HG03097 (cell line): ENCODE measurements around the gene ERC2.

ENCODE experiments used
- ATAC-seq: cut with Tn5 transposase; IDR thresholded peaks from one replicate; pipeline ENCODE4 v1.9.1; 2021; ENCODE audit not compliant: unreplicated experiment, low FRiP score

The ERC2 gene

GRCh38 chr3:55709411-55710012 is 758.8 kb downstream of the ERC2 start:
- ATAC-seq, result no peak

- no peak for ATAC-seq
Measured at GRCh38 chr3:55708921-55709320, 759.3 kb downstream of the ERC2 start.

DNA sequence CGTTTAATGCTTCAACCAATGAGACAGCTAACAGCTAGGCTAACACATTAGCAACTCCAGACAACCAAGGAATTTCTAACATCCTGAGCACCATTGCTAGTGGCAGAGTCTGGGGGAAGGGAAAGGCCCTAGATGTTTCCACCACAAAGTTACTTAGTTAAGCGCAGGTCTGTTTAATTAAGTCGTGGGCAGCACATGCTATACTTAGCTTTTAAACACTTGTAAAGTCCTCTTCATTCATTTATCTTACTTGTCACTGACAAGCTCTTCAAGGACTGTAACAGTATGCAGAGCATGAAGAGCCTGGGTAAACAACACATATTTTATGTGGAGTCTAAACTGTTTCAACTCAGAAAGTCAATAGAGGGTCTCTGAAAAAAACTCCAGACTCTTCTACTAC is 760.0 kb downstream of the ERC2 start:
- no peak for ATAC-seq

DNA sequence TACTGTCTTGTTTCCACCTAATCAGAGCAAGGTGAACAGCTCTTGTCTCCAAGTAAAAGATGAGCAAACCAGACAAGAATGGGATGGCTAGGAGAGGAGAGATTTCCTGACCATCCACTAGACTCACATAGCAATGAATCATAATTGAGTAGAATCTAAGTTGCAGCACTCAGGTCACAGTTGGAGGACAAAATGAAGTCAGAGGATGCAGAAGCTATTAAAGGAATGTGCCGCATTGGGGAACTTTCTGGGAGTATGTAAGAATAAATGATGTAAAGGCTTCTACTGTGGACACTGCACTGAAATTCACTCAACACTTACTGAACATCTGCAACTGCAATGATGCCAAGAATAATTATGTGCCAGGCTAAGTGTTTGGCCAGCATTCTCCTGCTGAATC is 763.7 kb downstream of the ERC2 start:
- no peak for ATAC-seq

GRCh38 chr3:55702822-55703221 is 765.4 kb downstream of the ERC2 start:
- no peak for ATAC-seq

- no peak for ATAC-seq
Measured at GRCh38 chr3:55701997-55702396, 766.3 kb downstream of the ERC2 start.

GRCh38 chr3:55698831-55699230 is 769.4 kb downstream of the ERC2 start:
- ATAC-seq, result no peak

GRCh38 chr3:55697177-55697865 is 770.9 kb downstream of the ERC2 start:
- no peak for ATAC-seq

DNA sequence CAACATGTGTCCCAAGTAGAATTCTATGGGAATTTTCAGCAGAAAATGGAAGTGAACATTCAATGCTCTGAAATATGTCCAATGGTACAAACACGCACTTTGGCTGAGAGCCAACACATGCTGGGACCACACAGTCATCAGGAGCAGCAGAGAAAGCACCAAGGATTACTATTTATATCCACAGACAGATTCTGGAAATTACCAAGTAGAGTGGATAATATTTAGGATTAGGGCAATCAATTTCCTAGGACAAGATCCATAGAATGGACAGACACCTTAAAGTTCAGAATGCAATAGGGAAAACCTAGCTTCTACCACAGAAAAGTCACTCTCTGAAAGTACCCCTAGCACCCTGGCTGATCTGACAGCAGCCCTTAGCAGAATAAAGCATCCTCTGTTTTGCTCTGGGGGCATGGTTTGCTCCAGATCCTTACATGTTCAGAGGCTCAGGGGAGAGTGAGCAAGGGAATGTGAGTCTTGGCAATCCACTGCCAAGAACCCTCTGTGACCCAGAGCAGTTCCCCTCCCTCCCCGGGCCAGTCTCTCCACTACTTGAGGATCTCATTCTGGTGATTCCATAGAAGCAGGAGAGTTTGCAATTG is 775.2 kb downstream of the ERC2 start:
- no peak for ATAC-seq

DNA sequence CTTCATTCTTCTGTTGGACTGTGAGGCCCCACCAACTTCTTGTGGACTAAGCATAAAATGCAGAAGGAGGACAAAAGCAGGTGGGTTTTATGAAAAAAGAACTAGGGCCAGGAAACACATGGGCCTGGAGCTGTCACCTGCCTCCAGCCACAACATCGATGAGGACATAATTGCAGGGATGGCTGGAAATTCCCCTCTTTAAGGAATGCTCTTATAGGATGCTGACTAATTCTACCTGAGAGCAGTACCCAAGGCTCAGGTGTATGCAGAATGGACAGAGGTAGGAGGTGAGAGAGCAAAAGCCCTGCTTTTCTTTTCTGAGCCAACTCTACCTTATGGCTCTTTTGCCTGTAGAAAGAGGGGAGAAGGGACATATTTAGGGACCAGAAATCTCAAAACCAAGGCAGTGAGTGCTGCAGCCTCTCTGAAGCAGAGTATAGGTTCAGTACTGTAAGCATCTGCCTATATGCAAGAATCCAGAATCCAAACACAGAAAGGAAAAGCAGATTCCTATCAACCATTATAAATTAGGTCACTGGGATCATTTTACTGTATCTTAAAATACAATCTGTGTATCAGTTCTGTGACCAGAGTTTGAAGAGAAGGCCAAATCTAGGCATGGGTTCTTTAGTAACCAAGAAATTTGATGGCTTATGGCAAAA is 775.8 kb downstream of the ERC2 start:
- ATAC-seq, result no peak

DNA sequence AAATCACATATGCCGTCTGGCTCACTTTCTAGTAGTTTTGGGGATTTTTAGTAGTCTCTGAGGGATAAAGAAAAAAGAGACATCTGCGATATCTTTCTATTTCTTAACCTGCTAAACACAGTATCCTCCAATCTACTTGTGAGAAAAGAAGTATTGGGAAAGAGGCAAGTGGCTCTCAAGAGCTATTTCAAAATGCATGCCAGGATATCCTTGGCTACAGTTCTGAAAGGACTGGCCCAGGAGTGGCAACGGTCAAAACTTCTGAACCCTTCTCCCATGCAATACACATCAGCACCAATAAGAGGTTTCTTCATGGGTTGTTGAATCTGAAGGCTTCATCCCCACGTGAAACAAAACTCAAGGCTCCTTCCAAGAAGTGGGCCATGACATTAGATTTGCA is 777.1 kb downstream of the ERC2 start:
- ATAC-seq, result no peak

- no peak for ATAC-seq
Measured at GRCh38 chr3:55690726-55691125, 777.5 kb downstream of the ERC2 start.

DNA sequence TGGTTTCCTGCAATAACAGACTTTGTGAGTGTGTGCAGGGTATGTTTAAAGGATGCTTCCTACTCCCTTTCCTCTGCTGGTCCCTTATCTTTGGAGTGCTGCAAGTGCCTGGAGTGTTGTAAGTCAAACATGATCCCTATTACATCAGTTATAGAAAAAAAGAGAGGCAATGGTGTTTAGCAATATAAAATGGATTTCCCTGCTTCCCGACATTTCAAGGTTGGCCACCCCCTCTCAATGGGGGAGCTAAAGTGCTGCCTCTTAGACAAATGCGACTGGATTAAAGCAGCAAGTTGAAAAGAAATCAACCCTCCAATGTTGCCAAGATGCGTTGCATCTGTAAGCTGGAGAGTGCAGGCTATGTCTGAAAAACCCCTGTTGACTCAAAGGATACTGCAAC is 778.1 kb downstream of the ERC2 start:
- ATAC-seq, result no peak

GRCh38 chr3:55688154-55688553 is 780.1 kb downstream of the ERC2 start:
- no peak for ATAC-seq

DNA sequence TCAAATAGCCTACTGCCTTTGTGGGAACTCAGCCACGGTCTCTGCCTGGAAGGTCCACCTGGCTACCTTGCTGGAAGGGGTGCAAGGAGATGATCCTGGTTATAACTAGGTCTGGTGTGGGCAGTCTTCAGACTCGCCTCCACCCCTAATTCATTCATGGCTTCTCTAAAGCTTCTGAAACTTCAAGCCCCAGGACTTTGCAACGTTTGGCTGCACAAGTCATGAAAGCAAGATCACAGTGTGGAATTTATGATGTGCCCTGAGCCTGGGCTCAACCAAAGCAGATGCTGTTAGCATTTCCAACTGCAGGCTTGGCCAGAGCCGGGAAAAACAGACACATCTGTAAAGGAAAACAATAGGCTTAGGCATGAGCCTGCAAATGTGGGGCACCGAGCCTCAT is 780.7 kb downstream of the ERC2 start:
- no peak for ATAC-seq

DNA sequence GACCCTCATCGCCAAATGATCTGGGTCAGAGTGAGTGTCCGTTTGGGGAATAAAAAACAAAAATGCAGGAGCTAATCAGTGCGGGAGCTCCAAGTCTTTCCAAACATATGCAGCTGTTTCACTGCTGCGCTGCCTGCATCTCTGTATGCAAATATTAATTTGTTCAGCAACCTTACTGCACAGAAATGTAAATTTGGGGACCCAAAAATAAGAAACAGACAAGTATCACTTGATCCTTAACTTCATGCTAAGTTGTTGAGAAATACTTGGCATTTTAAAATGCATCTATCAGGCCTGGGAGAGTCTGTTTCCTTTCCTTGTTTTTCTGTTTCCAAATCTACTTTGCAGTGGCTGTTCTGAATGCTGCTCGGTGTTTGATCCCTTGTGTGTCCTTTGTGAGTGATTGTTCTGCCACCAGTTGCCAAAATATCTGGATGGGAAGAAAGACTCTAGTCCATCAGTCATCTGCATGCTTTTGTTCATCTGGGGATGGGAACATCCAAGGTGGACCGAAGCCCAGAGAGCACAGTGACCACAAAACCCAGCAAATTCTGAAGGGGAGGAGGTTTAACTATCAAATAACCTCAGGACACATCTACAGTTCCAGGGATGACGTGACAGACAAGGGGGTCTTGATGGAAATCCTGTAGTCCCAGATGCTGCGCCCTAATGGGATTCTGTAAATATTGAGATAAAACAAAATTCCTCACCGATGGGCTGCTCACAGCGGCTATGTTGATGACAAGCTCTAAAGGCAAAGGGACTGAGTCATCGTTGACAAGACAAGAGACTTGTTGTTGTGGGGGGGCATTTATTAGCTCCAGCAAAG is 781.6 kb downstream of the ERC2 start:
- no peak for ATAC-seq

GRCh38 chr3:55683666-55684270 is 784.5 kb downstream of the ERC2 start:
- ATAC-seq, result no peak

GRCh38 chr3:55682461-55682860 is 785.8 kb downstream of the ERC2 start:
- ATAC-seq, result no peak

DNA sequence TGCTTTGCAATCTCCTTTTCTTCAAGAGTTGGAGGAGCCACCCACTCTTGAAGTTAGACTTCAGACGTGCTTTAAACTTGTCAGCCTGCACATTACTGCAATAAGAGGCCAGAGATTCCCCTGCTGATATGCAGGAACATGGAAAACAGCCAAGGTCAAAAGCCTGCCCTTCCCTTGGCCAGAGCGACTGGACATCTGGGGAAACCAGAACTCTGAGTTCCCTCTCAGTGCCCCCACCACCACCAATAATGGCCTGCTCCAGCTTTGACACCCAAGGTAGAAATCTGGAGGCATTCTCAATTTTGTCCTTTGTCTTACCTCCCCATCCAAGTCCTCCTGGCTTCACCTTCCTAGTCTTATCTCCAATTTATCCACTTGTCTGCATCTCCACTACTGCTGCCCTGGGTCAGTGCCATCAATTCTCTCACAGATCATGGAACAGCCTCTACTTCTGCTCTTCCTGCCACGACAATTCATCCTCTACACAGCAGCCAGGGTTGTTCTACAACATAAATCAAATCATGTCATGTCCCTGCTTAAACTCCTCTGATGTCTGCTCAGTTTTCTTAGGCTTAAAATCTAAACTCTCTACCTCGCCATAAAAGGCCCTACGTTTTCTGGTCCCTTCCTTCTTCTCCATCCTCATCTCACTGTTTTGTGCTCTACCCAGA is 789.6 kb downstream of the ERC2 start:
- no peak for ATAC-seq

DNA sequence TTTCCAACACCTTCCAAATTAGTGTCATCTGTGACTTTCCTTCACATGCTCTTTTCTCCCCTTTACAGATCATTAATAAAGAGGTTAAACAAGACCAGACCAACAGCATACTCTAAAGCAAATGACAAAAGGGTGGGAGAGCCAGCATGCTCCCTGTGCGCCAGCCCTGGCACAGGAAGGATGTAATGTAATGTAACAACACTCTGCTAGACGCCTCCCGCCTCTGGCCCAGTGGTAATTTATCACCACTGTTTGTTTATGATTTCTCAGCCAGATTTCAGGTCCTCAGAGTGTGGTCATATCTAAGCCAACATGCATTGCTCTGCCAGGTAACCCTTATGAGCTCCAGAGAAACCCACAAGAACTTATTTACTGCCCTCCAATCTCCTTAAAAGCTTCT is 791.6 kb downstream of the ERC2 start:
- ATAC-seq, result no peak
